Activated CD4-positive, CD25-positive, alpha-beta regulatory T cell treated with anti-CD3 and anti-CD28 coated beads, Interleukin-2, amount 50 U/mL, for 24 hours (primary cell): ENCODE measurements around the gene SMIM30.
"Not testable (repeated sequence)": the region's sequence is repeated elsewhere in the genome, so short reads cannot be mapped to it uniquely, and the experiment has no call there.

ENCODE experiments used
- ATAC-seq, 2 donors: fragments of 150-1000 bp; cut with Tn5 transposase; one replicate each; pipeline ENCODE4 v1.10.0; 2021; ENCODE audit warnings: mild to moderate bottlenecking in 1 of 2, moderate library complexity in 1 of 2

Gene SMIM30

GRCh38 chr7:113118074-113118959 lies at the start of gene SMIM30:
SMIM30 (minus strand) TSS chr7:113118554; CDS start chr7:113117578, 976 bp downstream.
- peak; percentile 100 for ATAC-seq

GRCh38 chr7:113166176-113166575 lies 47.8 kb upstream of the SMIM30 start:
- ATAC-seq: not testable (repeated sequence)

- ATAC-seq: no peak
These were observed 42.7 kb upstream of the SMIM30 start for GRCh38 chr7:113161050-113161449.

DNA sequence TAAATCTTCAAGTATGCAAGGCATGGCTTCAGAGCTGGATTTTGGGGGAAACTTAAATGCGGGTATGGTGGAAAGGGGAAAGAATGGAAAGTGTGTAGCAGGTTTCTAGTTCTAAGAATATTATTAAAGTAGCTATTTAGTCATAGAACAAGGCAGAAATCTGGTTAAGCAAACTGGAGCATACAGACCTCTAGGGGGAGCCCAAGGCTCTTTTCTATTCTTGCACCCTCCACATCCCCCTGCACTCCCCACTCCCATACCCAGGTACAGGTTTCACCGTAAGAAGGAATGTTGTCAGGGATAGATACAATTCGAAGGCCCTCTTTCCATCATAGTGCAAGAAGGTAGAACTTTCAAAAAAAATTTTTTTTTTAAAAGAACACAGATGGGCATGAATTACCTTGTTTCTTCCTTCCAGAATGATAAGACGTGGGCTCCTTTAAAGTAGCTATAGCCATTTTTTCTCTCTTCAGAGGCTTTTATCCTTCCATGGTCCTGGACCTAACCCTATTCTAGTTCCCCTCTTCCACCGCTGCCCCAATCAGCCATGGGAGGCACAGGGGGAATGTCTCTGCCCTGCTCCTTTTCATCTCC lies 41.5 kb upstream of the SMIM30 start:
- ATAC-seq: no peak

GRCh38 chr7:113158756-113159155 lies 40.4 kb upstream of the SMIM30 start:
- ATAC-seq: no peak

DNA sequence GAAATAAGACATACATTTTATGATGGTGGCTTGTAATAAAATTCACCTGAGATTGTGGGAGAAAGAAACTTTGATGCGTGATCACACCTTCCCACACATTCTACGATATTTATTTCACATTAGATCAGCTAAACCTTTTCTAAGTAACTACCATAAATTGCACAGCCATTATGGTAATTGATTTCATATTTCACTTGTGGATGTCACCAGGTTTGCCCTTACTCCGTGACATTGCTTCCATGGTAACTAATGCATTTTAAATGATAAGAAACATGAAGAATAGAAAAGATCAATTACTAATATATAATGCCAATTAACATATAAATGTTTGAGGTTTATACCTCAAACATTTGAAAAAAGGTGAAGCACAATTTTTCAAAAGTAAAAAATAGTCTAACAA lies 35.8 kb upstream of the SMIM30 start:
- no peak for ATAC-seq

- ATAC-seq: no peak
These were observed 26.5 kb upstream of the SMIM30 start for GRCh38 chr7:113144817-113145216.

GRCh38 chr7:113143486-113144257 lies 25.3 kb upstream of the SMIM30 start:
- no peak for ATAC-seq

DNA sequence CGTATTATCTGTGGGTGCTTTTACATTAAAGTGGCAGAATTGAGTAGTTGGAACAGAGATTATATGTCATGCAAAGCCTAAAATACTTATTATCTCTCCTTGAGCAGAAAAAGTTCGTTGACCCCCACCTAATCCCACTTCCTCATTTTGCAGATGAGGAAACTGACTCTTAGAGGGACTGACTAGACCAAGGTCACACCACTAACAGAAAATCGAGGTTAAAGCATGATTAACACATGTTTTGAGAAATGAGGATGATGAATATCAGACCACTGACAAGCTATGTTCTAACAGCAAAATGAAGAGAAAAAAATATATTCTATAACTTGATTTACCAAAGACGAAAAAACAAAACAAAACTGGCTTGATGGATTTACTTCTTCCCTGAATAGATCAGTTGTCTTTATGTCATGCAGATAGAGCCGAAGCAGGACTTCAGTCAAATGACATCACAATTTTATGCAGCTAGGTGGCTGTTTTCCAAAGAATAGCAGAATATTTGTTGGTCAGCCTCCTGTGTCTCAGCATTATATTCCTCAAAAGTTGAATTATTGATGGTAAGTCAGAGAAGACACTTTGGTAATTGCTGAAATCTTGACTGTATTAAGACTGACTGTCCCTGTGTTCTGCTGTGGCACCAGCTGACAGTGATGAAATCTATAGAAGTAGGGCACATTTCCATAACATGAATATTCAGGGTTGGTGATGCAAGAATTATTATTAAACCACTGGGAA lies 24.2 kb upstream of the SMIM30 start:
- no peak for ATAC-seq

GRCh38 chr7:113141803-113142202 lies 23.4 kb upstream of the SMIM30 start:
- ATAC-seq: no peak

GRCh38 chr7:113140956-113141355 lies 22.6 kb upstream of the SMIM30 start:
- ATAC-seq: no peak

DNA sequence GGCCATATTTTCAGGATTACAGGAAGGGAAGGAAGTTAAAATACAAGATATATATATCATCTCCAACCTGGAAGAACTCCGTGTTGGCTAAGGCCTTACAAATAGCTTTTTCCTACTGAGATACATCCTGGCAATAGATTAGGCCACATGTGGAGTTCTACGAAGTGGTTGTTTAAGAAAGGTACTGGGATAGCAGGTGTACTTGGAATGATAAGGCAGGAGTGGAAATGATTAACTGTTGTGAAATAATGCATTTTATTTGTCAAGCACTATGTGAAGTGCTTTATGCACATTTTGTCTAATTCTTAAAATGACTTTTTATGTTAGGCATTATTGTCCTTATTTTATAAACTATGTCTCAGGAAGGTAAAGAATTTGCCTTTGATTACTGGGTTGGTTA lies 18.9 kb upstream of the SMIM30 start:
- no peak for ATAC-seq

DNA sequence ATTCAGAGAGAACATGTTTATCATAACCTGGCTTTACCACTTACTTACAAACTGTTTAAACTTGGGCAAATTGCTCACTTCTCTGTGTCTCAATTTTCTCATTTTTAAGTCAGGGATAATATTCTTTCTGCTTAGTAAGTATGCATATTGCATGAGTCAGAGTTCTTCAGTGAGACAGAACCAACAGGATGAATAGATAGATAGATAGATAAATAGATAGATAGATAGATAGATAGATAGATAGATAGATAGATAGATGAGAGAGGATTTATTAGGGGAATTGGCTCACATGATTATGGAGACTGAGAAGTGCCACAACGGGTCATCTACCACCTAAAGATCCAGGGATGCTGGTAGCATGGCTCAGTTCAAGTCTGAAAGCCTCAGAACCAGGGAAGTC lies 15.7 kb upstream of the SMIM30 start:
- no peak for ATAC-seq

DNA sequence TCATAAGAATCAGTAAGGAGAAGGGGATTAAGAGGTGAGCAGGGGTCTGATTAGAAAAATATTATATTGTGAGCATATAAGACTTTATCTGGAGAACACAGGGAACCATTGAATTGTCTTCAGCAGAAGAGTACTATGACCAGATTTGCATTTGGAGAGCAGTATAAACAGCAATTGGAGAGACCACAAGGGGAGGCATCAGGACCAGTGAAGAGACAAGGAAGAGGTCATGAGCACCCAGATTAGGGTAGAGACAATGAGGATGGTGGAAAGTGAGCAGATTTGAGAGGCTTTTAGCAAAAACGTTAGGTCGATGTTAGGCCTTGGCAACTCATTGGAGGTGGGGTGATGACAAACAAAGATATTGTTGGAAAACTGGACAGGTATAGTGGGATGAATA lies 13.0 kb upstream of the SMIM30 start:
- ATAC-seq: no peak

DNA sequence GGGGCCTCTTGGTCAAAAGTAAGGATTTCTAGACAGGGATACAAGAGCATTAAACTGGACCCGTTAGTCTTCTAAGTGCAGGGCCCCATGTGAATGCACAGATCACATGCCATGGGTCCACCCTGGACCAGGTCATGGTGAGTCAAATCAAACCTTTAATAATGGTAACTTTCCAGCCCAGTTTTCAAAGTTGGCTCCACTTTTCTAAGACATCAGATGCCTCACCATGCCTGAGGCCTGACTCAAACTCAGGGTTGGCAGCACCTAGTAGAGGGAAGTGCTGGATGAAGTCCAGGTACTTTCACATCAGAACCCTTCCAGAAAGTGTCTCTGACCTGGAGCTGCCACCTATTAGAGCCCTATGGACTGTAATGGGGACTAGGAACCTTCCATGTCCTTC lies 9.7 kb upstream of the SMIM30 start:
- no peak for ATAC-seq

DNA sequence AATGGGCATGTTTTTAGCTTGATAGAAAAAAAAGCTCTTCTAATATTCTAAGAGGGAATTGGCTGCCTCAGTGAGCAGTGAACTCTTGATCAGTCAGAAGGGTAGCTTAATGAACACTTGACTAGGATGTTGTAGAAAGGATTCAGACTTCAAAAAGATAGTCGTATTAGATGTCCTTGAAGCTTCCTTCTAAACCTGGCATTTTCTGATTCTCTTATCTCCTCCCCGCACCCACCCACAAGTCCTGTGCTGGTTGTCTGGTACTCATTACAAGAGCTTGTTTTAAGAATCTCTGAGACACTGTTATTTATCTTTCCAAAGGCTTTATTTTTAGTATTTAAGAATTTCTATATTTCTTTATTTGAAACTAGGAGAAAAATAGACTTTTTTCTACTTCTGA lies 7.4 kb upstream of the SMIM30 start:
- no peak for ATAC-seq

DNA sequence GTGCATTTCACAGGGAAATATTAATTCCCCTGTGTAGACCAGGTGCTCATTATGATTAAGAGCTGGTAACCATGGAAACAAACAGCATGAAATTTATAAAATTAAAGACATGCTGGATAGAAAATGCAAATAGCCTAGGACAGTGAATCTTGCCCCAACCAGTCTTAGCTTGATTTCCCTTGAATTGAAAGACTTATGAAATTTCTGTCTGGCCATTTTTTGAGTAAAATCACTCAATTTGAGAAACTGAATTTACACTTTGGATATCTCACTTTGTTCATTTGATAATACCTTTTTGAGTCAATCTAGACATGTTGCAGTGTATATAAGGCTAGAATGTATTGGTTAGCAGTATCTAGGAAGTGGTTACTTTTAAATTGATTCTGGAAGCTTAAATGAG lies 4.4 kb upstream of the SMIM30 start:
- ATAC-seq: no peak

GRCh38 chr7:113120647-113121046 lies 2.3 kb upstream of the SMIM30 start:
- ATAC-seq: no peak

- ATAC-seq: no peak
These were observed 1.1 kb upstream of the SMIM30 start for GRCh38 chr7:113119429-113119828.

GRCh38 chr7:113117374-113117774 lies 980 bp downstream of the SMIM30 start:
- not testable (repeated sequence) for ATAC-seq

DNA sequence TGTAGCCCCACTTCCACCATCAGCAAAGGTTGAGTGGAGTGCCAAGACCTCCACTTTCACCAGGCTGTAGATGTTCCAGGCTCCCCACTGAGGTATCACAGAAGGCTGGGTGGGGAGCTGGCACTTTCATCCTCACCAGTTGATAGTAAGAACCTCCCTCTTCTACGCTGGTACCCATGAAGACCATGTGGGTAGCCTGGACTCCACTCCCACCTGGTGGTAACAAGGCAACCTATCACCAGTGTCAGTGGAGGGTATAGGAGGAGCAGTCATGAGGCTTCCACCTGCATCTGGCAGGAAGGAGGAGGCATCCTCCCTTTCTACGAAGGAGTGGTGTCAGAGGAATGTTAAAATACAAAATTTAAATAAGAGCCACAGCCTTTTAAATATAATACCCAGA lies 4.4 kb downstream of the SMIM30 start:
- no peak for ATAC-seq

GRCh38 chr7:113109718-113110117 lies 8.6 kb downstream of the SMIM30 start:
- no peak for ATAC-seq

DNA sequence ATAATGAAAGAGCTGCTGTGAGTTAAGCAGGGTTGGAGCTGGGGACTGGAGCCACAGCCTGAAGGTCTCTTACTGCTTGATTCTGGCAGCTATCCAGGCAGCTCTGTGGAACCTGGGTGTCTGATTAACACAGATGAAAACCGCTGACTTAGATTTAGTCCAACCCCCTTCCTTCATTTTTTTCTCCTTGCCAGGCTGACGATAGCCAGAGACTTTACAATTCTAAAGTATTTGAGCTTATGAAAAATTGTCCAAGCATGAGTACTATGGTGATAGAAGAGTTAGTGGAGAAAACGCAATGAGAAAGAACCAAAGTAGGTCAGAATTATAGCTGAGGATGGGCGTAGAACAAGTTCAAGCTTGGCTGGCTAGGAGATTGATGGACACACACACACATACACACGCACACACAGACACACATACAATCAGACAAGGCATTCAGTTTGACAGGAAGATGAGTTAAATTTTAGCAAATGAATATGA lies 18.2 kb downstream of the SMIM30 start:
- ATAC-seq: no peak
